Upper lobe of right lung (tissue), 1 donor: ENCODE results near the gene CARS1. TPM values are rescaled to one million over a fixed set of nuclear protein-coding genes. Genes with fewer than 3 reads are reported as not detected.

Experiments used
- ATAC-seq: fragments of 200-7000 bp; cut with Tn5 transposase; one replicate; pipeline ENCODE4 v1.9.1; 2020; ENCODE audit warnings: mild to moderate bottlenecking, moderate library complexity
- DNase-seq: peaks from one replicate; pipeline ENCODE4 v3.0.0-alpha.2; 2020
- H3K27ac ChIP-seq: fragments of 200-600 bp; one replicate; pipeline ENCODE4 v1.8.0; 2022
- H3K27me3 ChIP-seq: fragments of 200-600 bp; one replicate; pipeline ENCODE4 v1.8.0; 2022; ENCODE audit warnings: mild to moderate bottlenecking
- H3K36me3 ChIP-seq: fragments of 200-600 bp; one replicate; pipeline ENCODE4 v1.8.0; 2022
- H3K4me1 ChIP-seq: fragments of 200-600 bp; one replicate; pipeline ENCODE4 v1.8.0; 2022
- H3K4me3 ChIP-seq: fragments of 200-600 bp; one replicate; pipeline ENCODE4 v1.8.0; 2022; ENCODE audit warnings: mild to moderate bottlenecking
- H3K9me3 ChIP-seq: fragments of 200-600 bp; one replicate; pipeline ENCODE4 v1.8.0; 2022
- intact Hi-C: fragments of 100-400 bp; cut with DNase I; formaldehyde crosslinking; loops from one replicate; pipeline ENCODE4 v1.11.0; 2022
- total RNA-seq: library from RNA; stranded (reverse); fragmentation: NEBNext Ultra II Directional; extraction: Animal tissue kit (Norgen Biotek cat#: 25700); gene quantifications from one replicate; pipeline ENCODE4 v1.2.1, GENCODE V29; 2021
- TF ChIP-seq, protein P1 (sequence below): fragments of 200-600 bp; IDR thresholded peaks from one replicate; pipeline ENCODE4 v1.8.0; 2022; ENCODE audit warnings: antibody characterized with exemption
- donor health status: DM: no; HTN: yes; CAD: no; lungs with severe emphysema.

Gene CARS1
- total RNA-seq, 1 donor from 2014 or later: 34.6 TPM

DNA sequence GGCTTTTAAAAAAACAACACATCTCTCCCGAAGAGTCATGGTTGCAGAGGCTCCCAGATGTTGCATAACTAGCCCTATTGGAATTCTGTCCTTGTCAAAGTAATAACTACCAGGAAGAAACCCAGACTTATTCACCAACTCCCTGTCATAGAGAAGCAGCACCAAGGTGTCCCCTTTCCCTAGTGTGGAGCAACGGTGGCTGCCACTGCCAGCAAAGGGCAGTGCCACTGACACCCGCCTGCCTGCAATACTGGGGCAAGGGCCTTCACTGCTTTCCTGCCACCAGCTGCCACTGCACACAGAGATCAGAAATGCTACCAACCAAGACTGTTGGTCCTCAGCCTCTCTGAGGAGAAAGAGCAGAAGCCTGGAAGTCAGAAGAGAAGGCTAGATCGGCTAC, 92.4 kb downstream of the CARS1 start:
- DNase-seq (no peak), ATAC-seq (no peak)
- H3K36me3 ChIP-seq: peaks cover 98% of the 10 kb centered on the region
- no peak overlapping the region for H3K27ac ChIP-seq
- no peaks in the 10 kb centered on the region for H3K9me3 ChIP-seq
- H3K27me3 ChIP-seq: no peaks in the 10 kb centered on the region
- no peaks in the 10 kb centered on the region for H3K4me1 ChIP-seq
- H3K4me3 ChIP-seq: no peak overlapping the region
- TF ChIP-seq, protein P1, sequence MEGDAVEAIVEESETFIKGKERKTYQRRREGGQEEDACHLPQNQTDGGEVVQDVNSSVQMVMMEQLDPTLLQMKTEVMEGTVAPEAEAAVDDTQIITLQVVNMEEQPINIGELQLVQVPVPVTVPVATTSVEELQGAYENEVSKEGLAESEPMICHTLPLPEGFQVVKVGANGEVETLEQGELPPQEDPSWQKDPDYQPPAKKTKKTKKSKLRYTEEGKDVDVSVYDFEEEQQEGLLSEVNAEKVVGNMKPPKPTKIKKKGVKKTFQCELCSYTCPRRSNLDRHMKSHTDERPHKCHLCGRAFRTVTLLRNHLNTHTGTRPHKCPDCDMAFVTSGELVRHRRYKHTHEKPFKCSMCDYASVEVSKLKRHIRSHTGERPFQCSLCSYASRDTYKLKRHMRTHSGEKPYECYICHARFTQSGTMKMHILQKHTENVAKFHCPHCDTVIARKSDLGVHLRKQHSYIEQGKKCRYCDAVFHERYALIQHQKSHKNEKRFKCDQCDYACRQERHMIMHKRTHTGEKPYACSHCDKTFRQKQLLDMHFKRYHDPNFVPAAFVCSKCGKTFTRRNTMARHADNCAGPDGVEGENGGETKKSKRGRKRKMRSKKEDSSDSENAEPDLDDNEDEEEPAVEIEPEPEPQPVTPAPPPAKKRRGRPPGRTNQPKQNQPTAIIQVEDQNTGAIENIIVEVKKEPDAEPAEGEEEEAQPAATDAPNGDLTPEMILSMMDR: no peak
- intact Hi-C loops: no loop called here

DNA sequence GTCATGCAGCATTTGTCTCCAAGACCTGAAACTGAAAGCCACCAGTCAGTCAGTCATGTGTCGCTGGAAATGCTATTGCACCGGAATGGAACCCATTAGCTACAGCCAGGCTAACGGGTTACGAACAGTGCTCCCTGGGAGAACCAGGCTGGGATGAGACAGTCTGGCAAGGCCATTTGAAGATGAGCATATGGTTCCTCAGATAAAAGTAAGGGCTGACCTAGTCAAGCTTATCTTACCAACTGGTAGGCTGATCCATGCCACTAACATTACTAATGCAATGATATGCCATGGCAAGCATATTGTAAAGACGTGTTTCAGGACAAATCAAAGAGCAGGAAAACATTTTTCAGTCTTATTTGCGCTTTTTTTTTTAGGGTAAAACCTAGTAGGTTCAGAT, 93.5 kb downstream of the CARS1 start:
- Histone ChIP-seq H3K9me3 (no peaks in the 10 kb centered on the region), H3K27ac (no peak overlapping the region), H3K4me1 (no peaks in the 10 kb centered on the region), H3K36me3 (peaks cover 98% of the 10 kb centered on the region), H3K4me3 (no peak overlapping the region), H3K27me3 (no peaks in the 10 kb centered on the region)
- intact Hi-C loops: no loop called here
- ATAC-seq: no peak
- TF ChIP-seq, protein P1: no peak
- no peak for DNase-seq

- Histone ChIP-seq H3K9me3 (no peaks in the 10 kb centered on the region), H3K27me3 (no peaks in the 10 kb centered on the region), H3K27ac (no peak overlapping the region), H3K36me3 (peaks cover 98% of the 10 kb centered on the region), H3K4me3 (no peak overlapping the region), H3K4me1 (no peaks in the 10 kb centered on the region)
- TF ChIP-seq, protein P1: no peak
- DNase-seq: no peak
- no peak for ATAC-seq
- intact Hi-C loops: no loop called here
Observed at GRCh38 chr11:2963112-2963754, 94.0 kb downstream of the CARS1 start.

DNA sequence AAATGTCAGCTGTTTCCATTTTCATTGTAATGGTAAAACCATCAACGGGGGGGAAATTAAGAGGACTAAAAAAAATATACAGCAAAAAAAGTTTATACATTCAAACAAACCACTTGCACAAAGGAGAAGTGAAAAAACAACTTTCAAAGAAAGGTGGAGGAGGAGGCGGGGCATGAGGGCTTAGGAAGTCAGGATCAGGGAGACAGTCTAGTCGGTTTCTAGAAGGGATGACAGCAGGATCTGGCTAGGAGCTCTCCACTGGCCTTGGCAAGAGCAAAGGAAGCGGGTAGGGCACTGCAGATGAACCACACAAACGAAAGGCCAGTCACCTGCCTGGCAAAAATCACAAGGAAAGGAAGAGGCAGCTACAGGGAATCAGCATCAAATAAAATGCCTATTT, 96.1 kb downstream of the CARS1 start:
- Histone ChIP-seq H3K4me1 (no peaks in the 10 kb centered on the region), H3K4me3 (no peak overlapping the region), H3K27me3 (no peaks in the 10 kb centered on the region), H3K36me3 (peaks cover 97% of the 10 kb centered on the region), H3K27ac (no peak overlapping the region), H3K9me3 (no peaks in the 10 kb centered on the region)
- DNase-seq (no peak), ATAC-seq (no peak)
- intact Hi-C loops: no loop called here
- TF ChIP-seq, protein P1: no peak

DNA sequence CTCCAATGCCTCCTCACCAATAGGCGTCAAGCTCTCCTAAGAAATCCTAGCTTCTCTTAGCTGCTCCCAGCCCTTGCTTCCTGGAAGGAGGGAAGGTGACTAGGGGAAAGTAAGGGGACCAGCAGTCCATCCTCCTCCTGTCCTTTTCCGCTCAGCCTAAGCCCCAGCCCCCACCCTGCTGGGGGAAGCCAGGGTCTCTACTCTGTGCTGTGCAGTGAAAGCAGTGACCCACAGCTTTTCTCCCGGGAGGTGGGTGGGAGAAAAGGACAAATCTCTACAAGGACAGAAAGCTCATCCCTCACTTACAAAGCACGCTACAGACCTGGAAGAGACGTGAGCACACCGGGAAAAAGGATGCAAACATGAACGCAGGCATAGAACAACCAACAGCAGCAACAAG, 97.1 kb downstream of the CARS1 start:
- intact Hi-C loops: no loop called here
- no peak overlapping the region for H3K4me3 ChIP-seq
- H3K9me3 ChIP-seq: no peaks in the 10 kb centered on the region
- DNase-seq (no peak), ATAC-seq (no peak)
- H3K27ac ChIP-seq: no peak overlapping the region
- no peaks in the 10 kb centered on the region for H3K4me1 ChIP-seq
- H3K36me3 ChIP-seq: peaks cover 97% of the 10 kb centered on the region
- TF ChIP-seq, protein P1: no peak
- H3K27me3 ChIP-seq: no peaks in the 10 kb centered on the region

- ATAC-seq (peak; percentile 39), DNase-seq (no peak)
- H3K4me1 ChIP-seq: no peaks in the 10 kb centered on the region
- no peaks in the 10 kb centered on the region for H3K27me3 ChIP-seq
- TF ChIP-seq, protein P1: no peak
- no peak overlapping the region for H3K4me3 ChIP-seq
- peaks cover 98% of the 10 kb centered on the region for H3K36me3 ChIP-seq
- intact Hi-C loops: no loop called here
- no peaks in the 10 kb centered on the region for H3K9me3 ChIP-seq
- H3K27ac ChIP-seq: no peak overlapping the region
Observed at GRCh38 chr11:2958251-2958650, 99.0 kb downstream of the CARS1 start.
